HEK293T (cell line): ENCODE data around the gene TMEM39A.

Experiments
- ARNT ChIP-seq: fragments of 450-650 bp; IDR thresholded peaks from 2 replicates; pipeline ENCODE4 v1.6.1; 2017; ENCODE audit warnings: mild to moderate bottlenecking
- FOXA1 ChIP-seq: fragments of 450-650 bp; IDR thresholded peaks from 2 replicates; pipeline ENCODE4 v1.6.1; 2016; ENCODE audit warnings: mild to moderate bottlenecking
- FOXK2 ChIP-seq: fragments of 450-650 bp; IDR thresholded peaks from 2 replicates; pipeline ENCODE4 v1.6.1; 2016; ENCODE audit warnings: mild to moderate bottlenecking
- FOXM1 ChIP-seq: fragments of 450-650 bp; IDR thresholded peaks from 2 replicates; pipeline ENCODE4 v1.6.1; 2017; ENCODE audit warnings: mild to moderate bottlenecking, borderline replicate concordance
- HDGF ChIP-seq: fragments of 450-650 bp; IDR thresholded peaks from 2 replicates; pipeline ENCODE4 v1.6.1; 2017; ENCODE audit warnings: antibody characterized with exemption, borderline replicate concordance
- PKNOX1 ChIP-seq: fragments of 450-650 bp; IDR thresholded peaks from 2 replicates; pipeline ENCODE4 v1.6.1; 2016
- SP1 ChIP-seq: fragments of 450-650 bp; IDR thresholded peaks from 2 replicates; pipeline ENCODE4 v1.6.1; 2017
- SUZ12 ChIP-seq: fragments of 450-650 bp; IDR thresholded peaks from 2 replicates; pipeline ENCODE4 v1.6.1; 2016; ENCODE audit warnings: mild to moderate bottlenecking
- TARDBP ChIP-seq: fragments of 450-650 bp; IDR thresholded peaks from 2 replicates; pipeline ENCODE4 v1.6.1; 2016
- ZNF384 ChIP-seq: fragments of 450-650 bp; IDR thresholded peaks from 2 replicates; pipeline ENCODE4 v1.6.1; 2016

- TF ChIP-seq FOXM1 = no peak
- TF ChIP-seq FOXA1 = no peak
- no peak for TF ChIP-seq PKNOX1
- no peak for TF ChIP-seq TARDBP
- TF ChIP-seq HDGF = no peak
- no peak for TF ChIP-seq FOXK2
- TF ChIP-seq SUZ12 = no peak
- TF ChIP-seq SP1 = no peak
- TF ChIP-seq ARNT = no peak
- TF ChIP-seq ZNF384 = no peak
Measured at GRCh38 chr3:119497820-119498185, 34.4 kb upstream of the TMEM39A start.
